ENCODE data around the gene MYOCD.
"Not testable (repeated sequence)": the region's sequence is repeated elsewhere in the genome, so short reads cannot be mapped to it uniquely, and the experiment has no call there.

MYOCD gene, protein sequence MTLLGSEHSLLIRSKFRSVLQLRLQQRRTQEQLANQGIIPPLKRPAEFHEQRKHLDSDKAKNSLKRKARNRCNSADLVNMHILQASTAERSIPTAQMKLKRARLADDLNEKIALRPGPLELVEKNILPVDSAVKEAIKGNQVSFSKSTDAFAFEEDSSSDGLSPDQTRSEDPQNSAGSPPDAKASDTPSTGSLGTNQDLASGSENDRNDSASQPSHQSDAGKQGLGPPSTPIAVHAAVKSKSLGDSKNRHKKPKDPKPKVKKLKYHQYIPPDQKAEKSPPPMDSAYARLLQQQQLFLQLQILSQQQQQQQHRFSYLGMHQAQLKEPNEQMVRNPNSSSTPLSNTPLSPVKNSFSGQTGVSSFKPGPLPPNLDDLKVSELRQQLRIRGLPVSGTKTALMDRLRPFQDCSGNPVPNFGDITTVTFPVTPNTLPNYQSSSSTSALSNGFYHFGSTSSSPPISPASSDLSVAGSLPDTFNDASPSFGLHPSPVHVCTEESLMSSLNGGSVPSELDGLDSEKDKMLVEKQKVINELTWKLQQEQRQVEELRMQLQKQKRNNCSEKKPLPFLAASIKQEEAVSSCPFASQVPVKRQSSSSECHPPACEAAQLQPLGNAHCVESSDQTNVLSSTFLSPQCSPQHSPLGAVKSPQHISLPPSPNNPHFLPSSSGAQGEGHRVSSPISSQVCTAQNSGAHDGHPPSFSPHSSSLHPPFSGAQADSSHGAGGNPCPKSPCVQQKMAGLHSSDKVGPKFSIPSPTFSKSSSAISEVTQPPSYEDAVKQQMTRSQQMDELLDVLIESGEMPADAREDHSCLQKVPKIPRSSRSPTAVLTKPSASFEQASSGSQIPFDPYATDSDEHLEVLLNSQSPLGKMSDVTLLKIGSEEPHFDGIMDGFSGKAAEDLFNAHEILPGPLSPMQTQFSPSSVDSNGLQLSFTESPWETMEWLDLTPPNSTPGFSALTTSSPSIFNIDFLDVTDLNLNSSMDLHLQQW

DNA sequence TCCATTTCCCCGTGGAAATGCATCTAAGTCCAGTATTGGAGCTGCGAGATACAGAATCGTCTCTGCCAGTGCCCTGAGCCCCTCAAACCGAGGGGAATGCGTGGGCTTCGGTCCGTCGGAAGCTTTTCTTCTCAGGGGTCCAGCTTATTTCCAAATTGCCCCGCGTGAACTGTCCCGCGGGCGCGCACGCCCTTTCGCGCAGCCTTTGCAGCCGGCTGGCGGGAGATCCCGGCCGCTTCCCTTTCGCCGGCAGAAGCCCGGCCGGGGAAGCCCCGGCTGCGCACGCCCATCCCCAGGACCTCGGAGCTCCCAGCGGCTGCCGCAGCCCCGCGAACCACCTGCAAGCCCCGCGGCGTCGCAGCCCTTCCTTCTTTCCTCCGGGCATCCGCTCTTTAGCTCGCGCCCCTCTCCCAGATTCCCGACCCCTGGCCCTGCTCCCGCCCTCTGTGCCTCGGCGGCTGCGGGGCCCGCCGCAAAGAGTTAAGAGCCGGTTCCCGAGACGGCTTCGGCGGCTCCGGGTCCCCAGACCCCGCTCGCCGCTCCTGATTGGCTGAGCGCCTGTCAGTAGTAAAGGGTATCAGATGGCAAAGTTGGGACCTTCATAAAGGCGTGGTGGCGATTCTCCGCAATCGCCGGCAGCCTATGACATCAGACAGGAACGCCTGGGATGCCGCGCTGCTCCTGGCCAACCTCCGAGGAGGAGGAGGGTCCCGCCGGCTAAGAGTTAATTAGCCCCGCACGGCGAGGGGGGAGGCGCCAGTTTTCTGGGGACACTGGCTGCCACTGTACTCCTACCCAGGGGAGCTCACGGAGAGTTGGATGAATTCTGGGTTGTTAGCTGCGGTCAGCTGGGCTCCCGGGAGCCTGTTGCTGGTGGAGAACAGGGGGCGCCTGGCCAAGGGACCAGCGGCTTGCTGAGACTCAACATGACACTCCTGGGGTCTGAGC, at the start of gene MYOCD:
TSS of gene MYOCD (plus strand) at position 628 of the 948 bp plus-strand sequence. CDS start at position 927, 299 bp downstream.
- DNase-seq, result peak; percentile 79

DNA sequence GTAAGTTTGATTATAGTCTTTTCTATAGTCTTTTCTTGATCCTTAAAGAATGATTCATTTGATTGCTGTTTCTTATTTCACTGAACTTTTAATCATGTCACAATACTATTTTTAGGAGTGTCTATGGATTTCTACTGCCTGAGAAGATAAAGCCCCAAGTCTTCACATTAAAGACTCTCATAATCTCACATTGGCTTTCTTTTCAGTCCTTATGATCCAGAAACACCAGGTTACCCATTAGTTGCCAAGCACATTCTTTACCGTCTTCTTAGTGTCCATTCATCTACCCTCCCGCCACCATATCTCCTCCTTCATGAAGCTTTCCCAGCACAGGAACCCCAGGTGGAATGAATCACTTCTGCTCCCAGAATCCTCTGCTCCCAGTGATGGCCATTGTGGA, 49.5 kb upstream of the MYOCD start:
- DNase-seq, result no peak

DNA sequence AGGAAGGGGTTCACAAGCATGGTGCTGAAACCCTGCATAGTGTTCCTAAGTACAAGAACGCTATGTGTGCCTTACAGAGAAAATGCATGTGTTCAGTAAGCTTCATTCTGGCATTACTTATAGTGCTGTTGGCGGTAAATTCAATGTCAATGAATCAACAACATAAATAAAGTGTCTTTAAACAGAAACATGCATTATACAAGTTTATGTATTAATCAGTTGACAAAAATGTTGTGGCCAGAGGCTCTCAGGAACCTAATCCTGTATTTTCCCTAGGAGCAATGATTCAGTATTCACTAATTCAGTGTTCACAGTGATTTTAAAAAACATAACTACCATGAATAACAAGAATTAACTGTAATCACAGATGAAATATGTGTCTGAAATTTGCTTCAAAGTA, 47.1 kb upstream of the MYOCD start:
- no peak for DNase-seq

DNA sequence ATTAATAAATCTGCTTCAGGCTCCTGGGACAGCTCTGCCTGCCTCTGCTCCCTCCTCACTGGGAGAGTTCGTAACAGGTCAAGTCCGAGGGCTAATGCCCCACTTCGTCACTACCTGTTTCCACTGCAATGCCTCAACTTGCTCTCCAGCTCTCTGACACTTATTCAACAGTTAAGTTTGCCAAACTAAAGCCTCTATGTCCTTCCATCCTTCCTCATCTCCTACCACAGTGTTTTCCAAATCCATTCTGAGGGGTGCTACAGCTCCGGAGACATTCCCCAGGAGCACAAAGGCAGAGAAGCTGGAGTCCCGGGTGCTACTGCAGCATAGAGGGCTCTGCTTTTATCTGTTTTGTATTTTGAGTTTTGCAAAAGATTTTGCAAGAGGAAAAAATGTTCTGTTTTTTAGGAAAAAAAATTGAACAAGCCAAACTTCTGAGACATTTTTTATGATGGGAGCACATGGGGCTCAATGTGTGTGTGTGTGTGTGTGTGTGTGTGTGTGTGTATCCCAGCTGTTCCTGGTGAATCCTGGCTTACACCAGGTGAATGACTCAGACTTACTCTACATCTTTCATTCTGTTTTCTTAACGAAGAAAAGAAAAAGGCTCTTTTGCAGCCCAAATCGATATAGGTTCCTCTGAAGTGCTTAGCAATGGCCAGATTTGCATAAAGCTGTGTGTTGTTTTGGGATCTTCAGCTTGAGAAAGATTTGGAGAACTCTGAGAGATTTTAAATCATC, 46.1 kb upstream of the MYOCD start:
- no peak for DNase-seq

DNA sequence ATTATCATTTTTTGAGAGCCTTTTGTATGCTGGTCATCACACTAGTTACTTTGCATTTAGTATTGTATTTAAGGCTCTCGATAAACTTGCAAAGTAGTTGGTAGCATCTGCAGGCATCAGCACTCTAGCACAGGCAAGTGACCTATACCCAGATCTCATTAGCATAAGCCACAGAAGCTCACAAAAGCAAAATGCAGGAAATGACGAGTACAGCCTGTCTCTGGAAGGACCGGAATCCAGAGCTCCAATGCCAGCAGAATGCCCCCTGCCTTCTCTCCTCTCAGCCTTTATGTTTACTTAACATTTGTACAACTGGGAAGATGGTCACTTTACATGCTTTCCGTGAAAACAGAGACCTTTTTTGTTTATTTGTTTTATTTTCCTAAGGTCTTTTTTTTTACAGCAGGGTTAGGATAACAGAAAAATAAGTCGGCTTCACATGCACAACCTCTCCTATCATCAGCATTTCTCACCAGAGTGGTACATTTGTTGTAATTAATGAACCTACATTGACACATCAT, 45.4 kb upstream of the MYOCD start:
- no peak for DNase-seq

DNA sequence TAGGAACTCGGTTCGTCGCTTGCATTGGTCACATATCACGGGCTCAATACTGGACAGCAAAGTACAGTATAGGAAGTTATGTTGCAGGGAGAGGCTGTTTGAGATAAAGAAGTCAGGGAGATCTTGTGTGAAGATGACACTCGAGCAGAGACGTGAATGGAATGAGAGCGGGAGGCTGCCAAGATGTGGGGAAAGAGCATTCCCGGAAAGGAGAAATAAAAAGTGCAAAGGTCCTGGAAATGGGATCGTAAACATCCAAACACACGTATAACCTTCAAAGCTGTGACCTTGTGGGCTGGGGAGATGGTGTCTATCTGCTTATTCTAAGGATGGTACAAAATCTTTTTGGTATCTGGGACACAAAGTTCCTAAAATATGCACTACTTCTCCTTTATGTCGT, 43.0 kb upstream of the MYOCD start:
- DNase-seq, result no peak

DNA sequence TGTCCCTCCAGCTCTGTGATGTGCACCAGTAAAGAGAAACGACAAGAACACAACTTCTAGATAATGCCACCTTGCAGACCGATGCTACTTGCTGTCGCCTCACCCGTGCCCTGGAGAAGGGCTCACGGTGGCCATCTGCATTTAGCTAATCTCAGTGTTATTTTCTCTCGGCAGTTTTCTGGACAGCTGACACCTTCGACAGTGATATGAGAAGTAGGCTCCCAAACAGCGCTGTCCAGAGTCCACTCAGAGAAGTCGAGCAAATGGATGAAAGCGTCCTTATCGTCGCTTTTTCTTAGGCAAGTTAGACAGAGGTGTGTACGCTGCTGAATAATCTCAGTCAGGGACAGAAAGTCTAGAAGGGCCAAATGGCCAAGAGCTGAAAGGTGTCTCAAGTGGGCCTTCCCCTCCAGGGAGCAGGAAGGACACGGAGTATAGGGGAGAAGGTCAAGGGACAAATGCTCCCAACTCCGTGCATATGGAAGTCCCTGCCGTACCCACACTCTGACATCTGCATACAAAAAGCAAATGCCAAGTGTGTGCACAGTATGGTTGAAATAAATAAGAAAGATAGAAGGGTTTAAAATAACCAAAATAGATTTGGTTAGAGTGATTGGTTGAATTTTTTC, 42.4 kb upstream of the MYOCD start:
- DNase-seq, result no peak

DNA sequence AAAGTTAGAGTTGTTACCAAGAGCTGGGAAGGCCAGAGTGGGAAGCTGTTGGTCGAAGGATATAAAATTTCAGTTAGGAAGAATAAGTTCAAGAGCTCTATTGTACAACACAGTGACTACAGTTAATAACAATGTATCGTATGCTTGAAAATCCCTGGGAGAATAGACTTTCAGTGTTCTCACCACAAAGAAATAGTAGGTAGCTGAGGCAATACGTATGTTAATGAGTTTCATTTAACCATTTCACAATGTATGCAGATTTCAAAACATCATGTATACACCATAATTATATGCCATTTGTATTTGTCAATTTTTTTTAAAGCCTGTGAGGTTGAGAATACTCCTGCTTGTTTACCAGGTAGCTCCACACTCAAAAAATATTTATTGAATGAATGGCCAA, 41.5 kb upstream of the MYOCD start:
- no peak for DNase-seq

DNA sequence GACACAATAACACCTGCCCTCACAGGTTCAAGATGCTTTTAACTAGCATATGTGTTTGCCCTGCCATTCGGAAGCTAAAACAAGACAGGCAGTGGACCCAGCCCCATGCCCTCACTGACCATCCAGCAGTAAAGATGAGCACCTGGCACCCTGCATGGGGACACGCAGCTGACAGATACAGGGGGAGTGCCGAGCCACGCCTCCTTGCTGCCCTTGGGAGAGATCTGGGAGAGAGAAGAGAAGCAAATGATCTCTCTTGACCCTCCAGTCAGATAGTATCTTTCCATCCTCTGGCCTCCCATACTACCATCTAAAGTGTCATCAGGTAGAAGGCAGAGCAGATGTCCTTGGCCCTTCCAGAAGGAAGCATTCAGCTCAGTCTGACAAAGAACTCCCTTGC, 40.6 kb upstream of the MYOCD start:
- no peak for DNase-seq

DNA sequence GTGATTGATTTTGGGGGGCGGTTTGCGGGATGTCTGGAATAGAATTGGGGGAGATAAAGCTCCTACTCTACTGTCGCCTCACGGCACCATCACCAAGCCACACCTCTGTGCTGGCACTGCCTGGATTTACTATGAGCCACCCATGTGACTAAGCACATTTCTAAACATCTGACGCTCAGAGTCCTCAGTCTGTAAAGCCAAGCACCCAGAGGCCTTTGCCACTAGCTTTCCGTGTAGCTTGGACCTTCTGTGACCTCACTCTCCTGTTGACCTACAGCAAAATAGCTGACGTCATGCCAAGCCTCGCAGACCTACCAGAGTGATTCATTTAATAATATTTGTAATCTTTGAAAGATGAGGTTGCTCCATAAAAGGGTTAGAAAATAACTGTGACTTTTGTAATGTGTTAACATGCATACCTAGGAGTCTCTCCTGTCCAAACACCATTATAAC, 38.5 kb upstream of the MYOCD start:
- DNase-seq, result no peak

DNA sequence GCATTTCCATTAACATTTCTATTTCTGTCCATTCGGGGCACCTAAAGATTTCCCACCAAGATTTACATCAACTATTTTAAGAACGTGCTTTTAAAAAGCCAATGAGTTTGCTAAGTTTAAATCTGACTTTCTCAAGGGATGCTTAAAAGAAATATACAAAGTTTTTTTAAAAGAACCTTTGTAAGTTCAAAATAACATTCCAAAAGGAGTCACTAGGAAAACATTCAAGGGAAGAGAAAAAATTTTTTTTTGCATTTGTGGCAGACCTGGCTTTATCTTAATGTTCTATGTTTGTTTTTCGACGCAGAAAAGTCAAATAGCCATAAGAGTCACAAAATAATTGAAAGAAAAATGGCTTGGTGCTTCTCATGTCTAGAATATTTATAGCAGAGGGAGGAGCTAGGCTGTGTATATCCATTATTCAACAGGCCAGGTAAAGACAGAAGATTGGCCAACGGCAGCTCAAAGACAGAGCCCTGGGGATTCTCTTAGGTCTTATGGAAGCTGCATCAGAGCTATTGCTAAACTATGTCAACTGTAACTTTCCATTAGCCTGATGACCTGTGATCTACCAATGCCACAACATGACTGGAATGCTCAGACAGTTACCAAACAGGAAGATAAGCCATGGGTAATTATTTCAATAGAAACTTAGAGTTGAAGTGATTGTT, 37.8 kb upstream of the MYOCD start:
- peak; percentile 60 for DNase-seq

DNA sequence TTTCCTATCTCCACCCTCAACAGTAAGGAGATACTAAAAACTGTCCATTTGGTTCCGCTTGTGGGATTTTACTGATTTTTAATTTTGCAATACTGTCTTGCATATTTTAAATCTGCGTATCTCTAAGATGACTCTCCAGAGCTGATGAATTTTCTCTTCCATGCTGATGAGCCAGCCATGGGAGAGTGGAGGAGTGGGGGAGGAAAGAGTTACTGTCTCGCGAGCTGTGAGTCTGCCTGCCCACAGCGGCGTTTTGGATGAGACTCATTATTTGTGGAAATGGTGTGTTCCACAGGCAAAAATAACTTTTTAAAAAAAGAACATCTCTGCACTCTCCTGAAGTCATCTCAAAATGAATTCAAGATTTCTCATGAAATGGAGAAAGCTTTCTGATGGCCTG, 34.6 kb upstream of the MYOCD start:
- DNase-seq, result no peak

DNA sequence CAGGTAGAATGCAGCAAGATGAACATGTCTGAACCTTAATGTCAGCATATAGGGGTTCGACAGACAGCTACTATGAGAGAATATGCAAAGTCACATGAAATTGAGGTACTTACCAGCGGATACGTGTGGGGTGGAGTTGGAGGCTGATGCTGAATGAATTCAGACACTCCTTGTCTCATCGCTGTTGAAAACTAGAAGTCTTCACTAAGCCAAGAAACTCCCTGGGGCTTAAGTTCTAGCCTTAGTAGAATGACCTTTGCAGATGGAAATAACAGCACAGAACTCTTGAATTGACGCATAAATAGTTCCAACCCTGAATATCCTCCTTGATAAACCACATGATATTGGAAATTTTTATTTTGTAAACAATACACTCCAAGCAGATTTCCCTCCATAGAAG, 32.9 kb upstream of the MYOCD start:
- DNase-seq, result no peak

DNA sequence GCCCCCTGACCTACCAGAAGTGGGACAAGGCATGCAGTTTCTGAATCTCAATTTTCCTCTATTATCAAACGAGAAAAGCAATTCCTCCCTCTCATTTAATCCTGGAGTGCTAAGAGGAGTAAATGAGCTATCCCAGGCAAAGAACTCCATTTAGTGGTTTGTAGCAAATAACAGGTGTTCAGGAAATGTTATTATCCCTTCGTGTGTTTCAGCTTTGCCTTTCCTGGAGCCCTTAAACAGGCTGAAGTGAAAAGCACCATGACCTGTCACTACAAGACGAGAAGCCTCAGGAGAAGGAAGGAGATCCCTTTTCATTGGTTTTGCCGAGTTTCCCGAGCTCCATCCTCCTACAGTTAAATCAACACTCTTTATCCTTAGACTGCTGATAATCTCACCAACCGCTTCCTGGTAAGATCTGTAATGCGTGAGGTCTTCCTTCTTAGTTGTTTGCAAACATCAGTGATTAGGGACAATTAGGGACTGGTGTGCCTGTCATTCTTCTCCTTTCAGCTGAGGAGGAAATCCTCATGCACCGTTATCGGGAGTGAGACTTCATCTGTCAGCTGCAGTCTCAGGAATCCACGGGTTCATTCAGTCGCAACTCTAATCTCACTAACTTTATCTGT, 30.8 kb upstream of the MYOCD start:
- DNase-seq, result peak; percentile 35

DNA sequence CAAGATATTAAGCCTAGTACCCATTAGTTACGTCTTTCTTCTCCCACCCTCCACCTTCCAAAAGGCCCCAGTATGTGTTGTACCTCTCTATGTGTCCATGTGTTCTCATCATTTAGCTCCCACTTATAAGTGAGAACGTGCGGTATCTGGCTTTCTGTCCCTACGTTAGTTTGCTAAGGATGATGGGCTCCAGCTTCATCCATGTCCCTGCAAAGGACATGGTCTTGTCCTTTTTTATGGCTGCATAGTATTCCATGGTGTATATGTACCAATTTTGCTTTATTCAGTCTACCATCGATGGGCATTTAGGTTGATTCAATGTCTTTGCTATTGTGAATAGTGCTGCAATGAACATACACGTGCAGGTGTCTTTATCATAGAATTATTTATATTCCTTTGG, 29.7 kb upstream of the MYOCD start:
- DNase-seq, result not testable (repeated sequence)

DNA sequence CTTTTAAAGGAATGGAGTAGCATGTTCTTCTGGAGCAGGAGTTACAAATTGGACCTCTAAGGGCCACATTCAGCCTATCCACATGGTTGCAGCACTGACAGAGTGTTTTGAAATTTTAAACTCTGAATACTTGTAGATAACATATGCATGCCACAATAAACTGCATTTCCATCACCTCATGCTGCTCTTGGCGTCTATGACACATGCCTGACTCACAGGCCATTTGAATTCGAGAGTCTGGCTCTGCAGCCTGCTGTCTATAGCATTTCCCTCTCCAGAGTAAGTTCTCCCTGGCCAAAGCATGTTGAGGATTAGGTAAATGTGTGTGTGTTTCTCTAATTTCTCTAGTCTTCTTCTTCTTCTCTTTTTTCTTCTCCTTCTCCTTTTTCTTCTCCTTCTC, 28.7 kb upstream of the MYOCD start:
- no peak for DNase-seq

DNA sequence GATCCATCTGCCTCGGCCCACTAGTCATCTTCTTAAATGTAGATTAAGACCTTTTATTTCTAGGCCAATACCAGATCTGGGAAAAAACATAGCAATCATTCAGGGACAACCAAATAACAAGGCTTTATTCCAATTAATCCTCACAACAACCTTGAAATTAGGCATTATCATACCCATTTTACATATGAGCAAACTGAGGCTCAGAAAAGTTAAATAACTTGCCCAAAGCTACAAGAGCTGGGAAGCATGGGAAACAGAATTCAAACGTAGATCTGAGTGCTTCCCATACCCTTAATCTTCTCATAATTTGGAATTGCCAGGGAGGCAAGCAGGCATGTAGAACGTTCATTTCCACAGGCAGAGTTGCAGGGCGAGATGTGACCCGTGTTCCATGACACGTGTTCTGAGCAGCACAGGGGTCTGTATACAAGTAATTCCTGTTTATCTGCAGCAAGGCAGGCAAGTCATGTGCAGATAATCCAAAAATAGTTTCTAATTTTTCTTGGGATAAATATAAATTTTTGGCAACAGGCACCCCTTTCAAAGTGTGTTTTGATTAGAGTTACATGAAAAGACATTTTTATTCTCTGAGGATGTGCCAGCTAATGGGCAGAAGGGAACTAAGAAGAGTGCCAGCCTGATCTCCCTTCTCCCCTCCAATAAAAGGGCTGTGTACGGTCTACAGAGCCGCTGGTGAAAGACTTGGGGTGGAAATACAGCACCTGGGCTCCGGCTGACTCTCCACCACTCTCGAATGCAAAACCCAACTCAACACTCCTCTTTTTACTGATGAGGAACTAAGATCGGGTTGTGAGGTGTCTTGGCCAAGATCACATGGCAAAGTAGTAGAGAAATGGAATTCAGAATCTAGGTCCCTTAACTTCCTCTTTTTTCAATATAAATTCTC, 27.7 kb upstream of the MYOCD start:
- no peak for DNase-seq

DNA sequence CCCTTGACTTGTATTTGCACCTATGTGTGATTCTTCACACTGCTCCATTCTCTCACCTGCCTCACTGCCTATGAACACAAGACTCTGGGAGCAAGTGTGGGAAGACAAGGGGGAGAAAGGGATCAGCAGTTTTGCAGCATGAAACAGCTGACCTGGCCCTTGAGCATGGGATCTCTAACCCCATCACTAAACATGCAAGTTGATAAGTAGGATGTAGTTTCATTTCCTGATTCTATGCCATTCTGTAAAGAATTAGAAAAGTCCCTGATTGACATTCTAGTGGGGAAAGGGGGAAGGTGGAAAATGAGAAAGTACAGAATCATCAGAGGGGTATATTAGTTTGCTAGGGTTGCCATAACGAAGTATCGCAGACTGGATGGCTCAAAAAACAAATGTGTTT, 25.3 kb upstream of the MYOCD start:
- DNase-seq, result no peak

DNA sequence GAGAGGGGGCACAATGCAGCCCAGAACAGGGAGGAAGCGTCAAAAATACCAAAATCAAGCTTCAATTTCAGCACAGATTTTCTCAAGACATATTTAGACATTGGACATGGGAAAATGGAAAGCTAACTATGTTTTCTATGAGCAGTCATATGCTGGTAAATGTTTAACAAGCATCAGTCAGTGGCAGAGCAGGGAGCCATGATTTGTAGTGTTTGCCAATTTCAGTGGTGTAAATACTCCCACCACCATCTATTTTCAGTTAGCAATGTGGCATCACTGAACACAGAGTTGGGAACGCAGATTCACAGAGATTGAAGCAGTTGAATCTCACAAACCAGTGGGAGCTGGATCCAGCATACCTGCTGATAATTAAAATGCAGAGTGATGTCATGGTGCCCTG, 24.6 kb upstream of the MYOCD start:
- DNase-seq, result no peak

All from eye (tissue), 1 donor.